ENCODE measurements around the gene BMAL1. TPM values are rescaled to one million over a fixed set of nuclear protein-coding genes. Genes with fewer than 3 reads are reported as not detected.
"Not testable (repeated sequence)": the region's sequence is repeated elsewhere in the genome, so short reads cannot be mapped to it uniquely, and the experiment has no call there.

Gene BMAL1
- total RNA-seq, 6 experiments from 2014 or later: 6.9 to 10.4 (median 7.5) TPM

GRCh38 chr11:13429836-13430235, 152.2 kb downstream of the BMAL1 start:
- TF ChIP-seq, protein P1, sequence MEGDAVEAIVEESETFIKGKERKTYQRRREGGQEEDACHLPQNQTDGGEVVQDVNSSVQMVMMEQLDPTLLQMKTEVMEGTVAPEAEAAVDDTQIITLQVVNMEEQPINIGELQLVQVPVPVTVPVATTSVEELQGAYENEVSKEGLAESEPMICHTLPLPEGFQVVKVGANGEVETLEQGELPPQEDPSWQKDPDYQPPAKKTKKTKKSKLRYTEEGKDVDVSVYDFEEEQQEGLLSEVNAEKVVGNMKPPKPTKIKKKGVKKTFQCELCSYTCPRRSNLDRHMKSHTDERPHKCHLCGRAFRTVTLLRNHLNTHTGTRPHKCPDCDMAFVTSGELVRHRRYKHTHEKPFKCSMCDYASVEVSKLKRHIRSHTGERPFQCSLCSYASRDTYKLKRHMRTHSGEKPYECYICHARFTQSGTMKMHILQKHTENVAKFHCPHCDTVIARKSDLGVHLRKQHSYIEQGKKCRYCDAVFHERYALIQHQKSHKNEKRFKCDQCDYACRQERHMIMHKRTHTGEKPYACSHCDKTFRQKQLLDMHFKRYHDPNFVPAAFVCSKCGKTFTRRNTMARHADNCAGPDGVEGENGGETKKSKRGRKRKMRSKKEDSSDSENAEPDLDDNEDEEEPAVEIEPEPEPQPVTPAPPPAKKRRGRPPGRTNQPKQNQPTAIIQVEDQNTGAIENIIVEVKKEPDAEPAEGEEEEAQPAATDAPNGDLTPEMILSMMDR (IDR thresholded peaks at IDR 0.05): no peak
- Mint-ChIP-seq H3K36me3 (ENCODE audit: low read depth) (peaks cover 36% of the 10 kb centered on the region), H3K27ac (no peak overlapping the region), H3K4me1 (ENCODE audit: low read depth) (peaks cover 18% of the 10 kb centered on the region), H3K4me3 (no peak overlapping the region), H3K9me3 (peaks cover 13% of the 10 kb centered on the region), H3K27me3 (ENCODE audit: insufficient read depth) (no peaks in the 10 kb centered on the region)
- DNase-seq: no peak

DNA sequence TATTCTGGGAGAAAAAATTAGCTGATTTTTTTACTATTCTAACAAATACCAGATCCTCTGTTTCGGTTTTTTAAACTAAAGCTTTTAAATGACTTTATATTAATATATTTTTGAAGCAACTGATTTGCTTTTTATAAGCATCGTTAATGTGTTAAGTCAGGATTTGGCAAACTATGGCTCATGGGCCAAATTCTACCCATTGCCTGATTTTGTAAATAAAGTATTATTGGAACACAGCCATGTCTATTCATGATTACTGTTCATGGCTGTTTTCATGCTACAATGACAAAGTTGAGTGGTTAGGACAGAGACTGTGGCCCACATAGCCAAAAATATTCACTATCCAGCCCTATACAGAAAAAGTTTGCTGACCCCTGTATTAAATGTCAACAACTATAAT, 155.8 kb downstream of the BMAL1 start:
- no peak overlapping the region for H3K4me3 Mint-ChIP-seq
- H3K4me1 Mint-ChIP-seq (ENCODE audit: low read depth): peaks cover 43% of the 10 kb centered on the region
- TF ChIP-seq, protein P1 (IDR thresholded peaks at IDR 0.05): no peak
- no peaks in the 10 kb centered on the region for H3K27me3 Mint-ChIP-seq (ENCODE audit: insufficient read depth)
- peaks cover 25% of the 10 kb centered on the region for H3K36me3 Mint-ChIP-seq (ENCODE audit: low read depth)
- no peak for DNase-seq
- peaks cover 3% of the 10 kb centered on the region; the same call in 1 of the 2 replicates for H3K9me3 Mint-ChIP-seq
- no peak overlapping the region for H3K27ac Mint-ChIP-seq

GRCh38 chr11:13434247-13435205, 156.9 kb downstream of the BMAL1 start:
- Mint-ChIP-seq H3K4me3 (no peak overlapping the region), H3K27me3 (ENCODE audit: insufficient read depth) (no peaks in the 10 kb centered on the region), H3K9me3 (no peaks in the 10 kb centered on the region), H3K36me3 (ENCODE audit: low read depth) (peaks cover 17% of the 10 kb centered on the region), H3K27ac (no peak overlapping the region), H3K4me1 (ENCODE audit: low read depth) (peaks cover 51% of the 10 kb centered on the region)
- DNase-seq: no peak
- TF ChIP-seq, protein P1 (IDR thresholded peaks at IDR 0.05): no peak

GRCh38 chr11:13436836-13437235, 159.2 kb downstream of the BMAL1 start:
- not testable (repeated sequence) for H3K9me3 Mint-ChIP-seq; H3K27ac Mint-ChIP-seq; DNase-seq; H3K4me3 Mint-ChIP-seq; H3K27me3 Mint-ChIP-seq (ENCODE audit: insufficient read depth); H3K36me3 Mint-ChIP-seq (ENCODE audit: low read depth)
- H3K4me1 Mint-ChIP-seq (ENCODE audit: low read depth): peaks cover 63% of the 10 kb centered on the region

Other genes with a start within 250 kb of the BMAL1 start
- gene BTBD10, start 185.4 kb downstream of the BMAL1 start, total RNA-seq (2021; fragmentation: NEBNext Ultra II Directional; extraction: Animal tissue kit (Norgen Biotek cat#: 25700)): 10 to 100 TPM; 30.3 to 37.2 (median 35.0) TPM
- gene PTH, start 218.2 kb downstream of the BMAL1 start, total RNA-seq (2021; fragmentation: NEBNext Ultra II Directional; extraction: Animal tissue kit (Norgen Biotek cat#: 25700)): not detected

Data from HFFc6 (cell line).